OCI-LY7 (cell line): ENCODE measurements around the gene RFX3.

Source experiments
- CTCF ChIP-seq: fragments of 200-600 bp; sonication (generic); conservative IDR thresholded peaks from 2 replicates; pipeline ENCODE4 v1.5.1; 2014; ENCODE audit warnings: mild to moderate bottlenecking, antibody characterized with exemption, low read length, moderate library complexity, mixed read lengths
- EZH2phosphoT487 ChIP-seq: fragments of 200-600 bp; sonication (generic); IDR thresholded peaks from 2 replicates; pipeline ENCODE4 v1.6.1; 2018; ENCODE audit warnings: low read depth, borderline replicate concordance, mild to moderate bottlenecking, mixed run types, antibody characterized with exemption, low read length, moderate library complexity, mixed read lengths

GRCh38 chr9:3495855-3496254 lies 29.9 kb downstream of the RFX3 start:
- TF ChIP-seq CTCF (no peak), EZH2phosphoT487 (no peak)
